Gastrocnemius medialis (tissue), 4 donors: ENCODE data around the gene TP73.

Experiments used
- CTCF ChIP-seq, 5 experiments: fragments of 450-650 bp in 3 of 5; fragments of 200-600 bp in 2 of 5; sonication (generic) in 2 of 5; IDR thresholded peaks in 4 of 5; conservative IDR thresholded peaks in 1 of 5; 1 replicate in 4 of 5; 2 replicates in 1 of 5; pipeline ENCODE4 v1.5.1; 2016 to 2019; ENCODE audit warnings: antibody characterized with exemption in 5 of 5, mild to moderate bottlenecking in 3 of 5, moderate library complexity in 3 of 5
- POLR2A ChIP-seq, 2 donors: fragments of 450-650 bp; IDR thresholded peaks; one replicate each; pipeline ENCODE4 v1.6.1; 2017; ENCODE audit warnings: antibody characterized with exemption in 2 of 2, mild to moderate bottlenecking in 2 of 2, moderate library complexity in 2 of 2

GRCh38 chr1:3681898-3682806, 29.8 kb downstream of the TP73 start:
- TF ChIP-seq CTCF (IDR thresholded peaks at IDR 0.05 in 4 of 5, conservative IDR thresholded peaks at IDR 0.05 in 1 of 5): no peak
- TF ChIP-seq POLR2A (IDR thresholded peaks at IDR 0.05): no peak
